GM18867 (cell line): ENCODE results near the gene SRGAP1.
"Not testable (repeated sequence)": the region's sequence is repeated elsewhere in the genome, so short reads cannot be mapped to it uniquely, and the experiment has no call there.

Source experiments
- ATAC-seq: cut with Tn5 transposase; IDR thresholded peaks from one replicate; pipeline ENCODE4 v1.9.1; 2021; ENCODE audit warnings: mild to moderate bottlenecking, moderate library complexity; ENCODE audit not compliant: unreplicated experiment

The SRGAP1 gene

DNA sequence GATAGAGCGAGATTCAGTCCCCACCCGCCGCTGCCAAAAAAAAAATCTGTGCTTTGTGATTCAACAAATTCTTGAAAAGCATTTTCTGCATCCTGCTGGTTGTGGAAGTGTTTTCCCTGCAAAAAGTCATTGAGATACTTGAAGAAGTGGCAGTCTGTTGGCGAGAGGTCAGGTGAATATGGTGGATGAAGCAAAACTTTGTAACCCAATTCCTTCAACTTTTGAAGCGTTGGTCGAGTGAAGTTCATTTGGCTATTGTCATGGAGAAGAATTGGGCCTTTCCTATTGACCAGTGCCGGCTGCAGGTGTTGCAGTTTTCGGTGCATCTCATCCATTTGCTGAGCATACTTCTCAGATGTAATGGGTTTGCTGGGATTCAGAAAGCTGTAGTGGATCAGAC lies 20.9 kb downstream of the SRGAP1 start:
- ATAC-seq = no peak

DNA sequence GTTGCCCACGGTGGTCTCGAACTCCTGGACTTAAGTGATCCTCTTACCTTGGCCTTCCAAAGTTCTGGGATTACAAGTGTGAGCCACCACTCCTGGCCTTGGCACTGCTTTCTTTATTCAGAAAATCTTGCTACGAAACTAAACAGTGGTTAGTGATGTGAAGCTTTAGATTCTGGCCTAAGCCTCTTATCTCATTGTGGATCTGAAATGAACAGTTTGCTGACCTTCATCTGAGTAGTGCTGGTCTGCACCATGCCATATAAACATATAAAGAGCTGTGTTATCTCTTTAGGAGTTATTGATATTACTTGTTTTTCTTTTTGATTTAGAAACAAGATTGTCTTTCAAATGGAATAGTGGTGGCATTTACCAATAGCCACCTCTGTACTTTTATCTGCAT lies 22.6 kb downstream of the SRGAP1 start:
- ATAC-seq = no peak

DNA sequence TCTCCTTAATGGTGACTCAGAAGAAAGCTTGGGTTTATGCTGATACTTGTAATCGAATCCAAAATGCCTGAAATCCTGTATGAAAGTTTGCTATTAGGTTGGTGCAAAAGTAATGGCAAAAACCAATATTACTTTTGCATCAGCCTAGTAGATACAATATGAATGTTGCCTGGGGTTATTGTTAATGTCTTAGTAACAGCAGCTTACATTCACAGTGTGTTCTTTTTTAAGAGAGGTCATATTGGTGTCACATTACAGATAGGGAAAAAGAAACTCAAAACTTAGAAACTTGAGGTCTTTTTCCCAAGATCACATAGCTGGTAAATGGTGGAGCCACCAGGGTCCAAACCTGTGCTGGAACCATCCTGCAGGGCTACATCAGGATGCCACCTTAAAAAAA lies 25.2 kb downstream of the SRGAP1 start:
- no peak for ATAC-seq

DNA sequence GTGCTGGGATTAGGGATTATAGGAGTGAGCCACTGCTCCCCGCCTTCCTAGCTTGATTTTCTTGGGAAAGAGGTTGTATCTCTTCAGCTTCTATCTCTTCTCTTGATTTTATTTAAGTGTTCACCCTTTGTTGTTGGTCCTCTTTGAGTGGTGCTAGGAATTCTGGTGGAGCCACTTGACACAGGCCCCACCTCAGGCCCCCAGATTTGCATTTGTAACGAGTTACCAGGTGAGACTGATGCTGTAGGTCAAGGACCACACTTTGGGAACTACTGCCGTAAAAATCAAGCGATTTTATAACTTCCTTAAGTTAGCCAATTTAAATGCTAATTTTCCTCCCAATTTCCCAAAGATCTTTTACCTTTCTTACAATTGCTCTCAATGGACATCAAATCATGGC lies 26.3 kb downstream of the SRGAP1 start:
- no peak for ATAC-seq

DNA sequence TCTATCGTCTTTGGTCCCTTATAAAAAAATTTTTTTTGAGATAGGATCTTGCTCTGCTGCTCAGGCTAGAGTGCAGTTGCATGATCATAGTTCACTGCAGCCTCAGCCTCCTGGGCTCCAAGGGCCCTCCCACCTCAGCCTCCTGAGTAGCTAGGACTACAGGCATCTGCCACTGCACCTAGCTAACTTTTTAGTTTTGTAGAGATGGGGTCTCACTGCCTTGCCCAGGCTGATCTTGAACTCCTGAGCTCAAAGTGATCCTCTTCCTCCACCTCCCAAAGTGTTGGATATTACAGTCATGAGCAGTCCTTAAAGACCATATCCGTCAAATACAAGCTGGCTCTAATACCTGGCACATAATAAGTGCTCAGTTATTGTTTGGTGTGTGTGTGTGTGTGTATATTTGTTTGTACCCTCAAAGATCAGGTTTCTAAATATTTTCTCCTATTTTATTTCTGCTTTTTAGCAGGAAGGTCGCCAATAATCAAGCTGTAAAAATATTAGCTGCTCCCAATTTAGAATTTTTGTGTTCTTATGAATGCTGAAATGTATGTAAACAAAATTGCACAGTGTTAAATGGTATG lies 30.5 kb downstream of the SRGAP1 start:
- no peak for ATAC-seq

DNA sequence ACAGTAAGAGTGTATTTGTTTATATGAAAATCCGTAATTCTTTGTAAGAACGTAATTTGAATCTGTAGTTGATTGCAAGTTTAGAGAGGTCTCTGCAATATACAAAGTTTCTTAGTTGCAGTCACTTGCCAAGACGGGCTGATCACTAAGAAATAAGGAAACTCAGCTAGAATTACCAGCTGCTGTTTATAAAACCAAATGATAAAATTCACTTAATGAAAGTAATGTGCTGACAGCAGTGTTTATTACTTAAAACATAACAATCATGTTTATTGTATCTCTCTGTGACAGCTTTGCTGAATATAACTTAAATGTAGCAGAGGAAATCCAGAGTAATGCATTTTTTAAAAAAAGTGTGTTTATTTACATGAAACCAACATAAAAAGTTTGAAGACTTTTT lies 31.2 kb downstream of the SRGAP1 start:
- no peak for ATAC-seq

DNA sequence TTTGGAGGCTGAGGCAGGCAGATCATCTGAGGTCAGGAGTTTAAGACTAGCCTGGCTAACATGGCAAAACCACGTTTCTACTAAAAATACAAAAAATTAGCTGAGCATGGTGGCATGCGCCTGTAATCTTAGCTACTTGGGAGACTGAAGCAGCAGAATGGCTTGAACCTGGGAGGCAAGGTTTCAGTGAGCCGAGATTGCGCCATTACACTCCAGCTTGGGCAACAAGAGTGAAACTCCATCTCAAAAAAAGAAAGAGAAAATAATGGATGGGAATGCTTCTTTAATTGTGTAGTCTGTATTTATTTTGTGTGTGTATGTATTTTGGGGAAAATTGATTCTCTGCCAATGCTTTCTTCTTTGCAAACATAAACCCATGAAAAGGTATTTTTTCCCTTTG lies 32.5 kb downstream of the SRGAP1 start:
- no peak for ATAC-seq

DNA sequence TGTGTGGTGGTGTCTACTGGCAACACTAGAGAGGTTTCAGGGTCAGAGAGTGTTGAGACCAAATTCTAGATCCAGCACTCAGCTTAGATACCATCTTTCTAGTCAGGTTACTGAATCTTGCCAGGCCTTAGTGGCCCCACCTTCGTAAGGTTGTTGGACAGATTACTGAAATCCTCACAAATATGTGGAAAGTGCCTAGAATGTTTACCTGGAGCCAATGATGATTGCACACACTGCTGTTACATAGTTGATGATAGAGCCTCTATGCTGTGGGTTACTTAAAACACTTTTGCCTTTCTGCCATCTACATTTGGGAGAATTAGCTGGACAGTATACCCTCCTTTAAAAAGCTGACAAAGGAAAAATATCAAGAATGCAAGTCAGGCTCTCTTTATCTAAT lies 33.2 kb downstream of the SRGAP1 start:
- no peak for ATAC-seq

DNA sequence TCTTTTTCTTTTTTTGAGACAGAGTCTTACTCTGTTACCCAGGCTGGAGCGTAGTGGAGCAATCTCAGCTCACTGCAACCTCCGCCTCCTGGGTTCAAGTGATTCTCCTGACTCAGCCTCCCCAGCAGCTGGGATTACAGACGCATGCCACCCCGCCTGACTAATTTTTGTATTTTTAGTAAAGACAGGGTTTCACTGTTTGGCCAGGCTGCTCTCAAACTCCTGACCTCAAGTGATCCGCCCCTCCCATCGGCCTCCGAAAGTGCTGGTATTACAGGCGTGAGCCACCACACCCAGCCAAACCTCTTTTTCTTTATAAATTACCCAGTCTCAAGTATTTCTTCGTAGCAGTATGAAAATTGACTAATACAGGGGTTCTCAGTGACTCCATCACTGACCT lies 35.7 kb downstream of the SRGAP1 start:
- ATAC-seq = not testable (repeated sequence)

DNA sequence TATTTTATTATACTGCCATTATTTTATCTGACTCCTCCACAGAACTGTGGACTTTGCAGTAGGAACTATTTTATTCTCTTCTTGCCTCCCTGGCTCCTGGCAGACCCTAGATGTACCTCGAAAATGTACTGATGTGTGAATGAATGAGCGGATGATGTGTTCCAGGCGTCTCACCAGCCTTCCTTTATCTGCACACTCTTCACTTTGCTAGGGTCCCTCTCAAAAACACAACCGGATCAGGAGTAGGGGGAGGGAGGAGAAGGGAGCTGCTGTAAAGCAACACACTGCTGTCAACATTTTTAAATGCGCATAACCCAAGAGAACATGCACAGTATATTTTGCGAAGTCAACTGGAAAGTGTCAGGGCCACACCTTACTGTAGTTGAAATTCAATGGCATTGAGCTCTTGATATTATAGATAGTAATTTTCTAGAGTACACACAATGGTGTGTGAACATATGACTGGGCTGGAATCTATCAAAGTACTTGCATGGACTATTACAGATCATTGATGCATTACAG lies 36.3 kb downstream of the SRGAP1 start:
- ATAC-seq = no peak

DNA sequence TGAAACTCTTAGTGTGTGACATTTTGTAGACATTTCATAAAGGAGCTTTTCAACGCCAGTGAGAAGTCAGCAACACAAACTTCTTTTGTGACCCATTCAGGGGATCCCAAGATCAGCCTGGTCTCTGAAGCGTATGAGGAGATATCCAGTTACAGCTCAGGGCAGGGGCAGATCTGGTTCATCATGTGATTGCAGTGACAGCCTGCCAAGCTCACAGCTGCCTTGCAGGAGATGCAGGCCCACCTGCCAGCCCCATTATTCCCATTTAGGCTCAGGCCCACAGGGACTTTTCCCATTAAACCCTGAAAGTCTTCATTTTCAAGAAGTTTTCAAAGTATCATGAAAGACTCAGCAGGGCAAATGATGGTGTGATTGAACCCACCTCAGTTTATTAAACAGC lies 38.3 kb downstream of the SRGAP1 start:
- ATAC-seq = no peak

DNA sequence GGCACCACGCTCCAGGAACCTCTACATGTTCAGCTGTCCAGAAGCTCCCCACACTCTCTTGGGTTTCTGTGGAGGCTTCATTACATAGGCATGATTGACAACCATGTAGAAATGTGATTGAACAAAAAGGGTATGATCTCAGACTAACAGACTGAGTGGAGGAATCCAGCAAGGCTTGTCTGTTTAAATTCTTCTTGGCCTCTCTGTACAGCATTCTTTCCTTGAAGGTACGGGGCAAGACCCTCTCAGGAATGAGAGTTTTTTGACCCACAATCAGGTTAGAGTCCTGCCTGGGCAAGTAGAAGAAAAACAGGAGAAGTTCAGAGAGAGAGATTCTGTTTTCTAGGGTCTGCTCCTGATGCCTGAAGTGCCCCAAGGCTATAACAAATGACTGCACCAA lies 40.9 kb downstream of the SRGAP1 start:
- no peak for ATAC-seq

DNA sequence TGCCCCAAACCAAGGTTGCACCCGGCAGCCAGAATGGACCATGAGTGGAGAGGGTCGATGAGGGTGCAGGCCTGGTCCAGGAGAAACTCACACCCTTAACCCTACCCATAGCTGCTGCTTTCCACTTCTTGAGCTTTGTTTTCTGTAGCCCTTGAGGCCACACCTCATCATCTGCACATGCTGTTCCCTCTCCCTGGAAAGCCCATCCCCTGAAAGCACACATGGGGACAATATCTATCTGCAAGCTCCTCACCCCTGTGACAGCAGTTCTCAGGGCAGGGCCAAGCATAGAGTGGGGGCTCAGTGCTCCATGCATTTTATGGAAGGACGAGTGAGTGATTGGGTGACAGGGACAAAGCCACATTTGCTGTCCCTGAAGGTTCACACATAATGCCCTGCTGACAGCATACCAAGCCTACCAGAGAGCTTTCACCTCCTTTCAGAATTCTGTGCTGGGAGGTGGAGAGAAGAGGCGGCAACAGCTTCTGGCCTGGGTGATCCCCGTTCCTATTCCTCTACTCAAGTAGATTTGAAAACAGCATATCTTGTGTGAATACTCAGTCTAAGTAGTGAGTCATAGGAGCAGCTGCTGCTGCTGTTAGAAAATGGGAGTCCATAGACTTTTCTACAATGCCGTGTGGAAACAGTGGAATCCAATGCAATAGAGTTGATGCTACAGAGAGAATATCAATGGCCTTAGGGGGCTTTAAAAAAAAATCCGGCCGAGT lies 44.6 kb downstream of the SRGAP1 start:
- ATAC-seq = no peak

DNA sequence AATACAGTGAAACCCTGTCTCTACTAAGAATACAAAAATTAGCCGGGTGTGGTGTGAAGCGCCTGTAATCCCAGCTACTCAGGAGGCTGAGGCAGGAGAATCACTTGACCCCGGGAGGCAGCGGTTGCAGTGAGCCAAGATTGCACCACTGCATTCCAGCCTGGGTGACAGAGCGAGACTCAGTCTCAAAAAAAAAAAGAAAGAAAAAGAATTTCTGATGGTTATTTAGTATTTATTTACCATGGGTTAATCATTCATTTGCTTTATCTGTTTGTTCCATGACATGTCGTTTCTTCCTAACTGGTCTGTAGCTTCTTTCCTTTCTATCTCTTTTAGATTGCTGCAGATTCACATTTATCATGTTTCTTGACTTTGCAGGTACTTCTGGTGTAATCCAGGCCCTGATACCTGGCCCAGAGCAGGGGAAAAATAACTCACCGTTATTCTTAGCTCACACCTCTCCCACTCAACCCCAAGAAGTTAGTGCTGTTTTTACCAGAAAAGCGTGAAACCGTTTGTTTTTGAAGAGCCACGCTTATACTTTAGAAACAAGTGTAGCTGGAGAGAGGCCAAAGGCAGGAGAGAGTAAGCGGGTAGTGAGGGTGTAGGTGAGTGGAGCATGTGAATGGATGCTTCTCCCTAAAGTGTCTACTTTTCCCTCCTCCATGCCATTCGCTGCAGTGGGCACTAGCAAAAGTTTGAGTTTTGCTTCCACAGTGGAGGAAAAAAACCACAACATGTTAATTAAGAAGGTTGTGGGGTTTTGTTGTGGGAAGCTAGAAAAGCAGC lies 45.4 kb downstream of the SRGAP1 start:
- no peak for ATAC-seq

DNA sequence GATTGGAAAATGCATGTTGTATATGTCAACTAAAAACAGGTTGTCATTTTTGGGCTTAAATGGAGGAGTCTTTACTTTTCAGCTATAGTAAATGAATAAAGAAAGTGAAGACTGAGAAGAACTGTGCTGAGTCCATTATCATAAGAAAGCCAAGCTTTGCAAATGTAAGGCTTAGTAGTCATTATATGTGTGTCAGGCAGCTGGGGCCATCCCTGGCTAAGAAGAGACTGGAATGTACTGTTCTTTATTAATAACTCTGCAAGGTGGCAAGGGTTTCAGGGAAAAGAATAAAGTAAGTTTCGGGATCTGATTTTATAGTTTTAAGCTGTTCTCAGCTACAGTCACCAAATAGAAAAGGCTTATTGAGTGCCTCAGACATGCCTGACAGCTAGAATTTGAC lies 48.7 kb downstream of the SRGAP1 start:
- no peak for ATAC-seq

DNA sequence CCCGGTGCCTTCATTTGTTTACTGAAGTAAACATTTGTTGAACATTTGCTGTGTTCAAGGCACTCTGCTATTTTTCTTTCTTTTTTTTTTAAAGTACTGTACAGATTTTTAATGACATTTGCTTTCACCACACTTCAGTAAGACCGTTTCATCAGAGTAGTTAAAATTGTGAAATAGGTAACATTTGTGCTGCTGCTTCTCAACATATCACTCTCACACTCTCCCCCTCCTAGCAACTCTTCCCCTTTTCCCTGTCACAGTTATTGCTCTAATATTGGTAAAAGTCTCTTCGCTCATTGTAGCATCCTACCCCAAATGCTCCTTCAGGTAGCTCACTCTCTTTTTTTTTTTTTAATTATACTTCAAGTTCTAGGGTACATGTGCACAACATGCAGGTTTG lies 49.6 kb downstream of the SRGAP1 start:
- ATAC-seq = no peak

DNA sequence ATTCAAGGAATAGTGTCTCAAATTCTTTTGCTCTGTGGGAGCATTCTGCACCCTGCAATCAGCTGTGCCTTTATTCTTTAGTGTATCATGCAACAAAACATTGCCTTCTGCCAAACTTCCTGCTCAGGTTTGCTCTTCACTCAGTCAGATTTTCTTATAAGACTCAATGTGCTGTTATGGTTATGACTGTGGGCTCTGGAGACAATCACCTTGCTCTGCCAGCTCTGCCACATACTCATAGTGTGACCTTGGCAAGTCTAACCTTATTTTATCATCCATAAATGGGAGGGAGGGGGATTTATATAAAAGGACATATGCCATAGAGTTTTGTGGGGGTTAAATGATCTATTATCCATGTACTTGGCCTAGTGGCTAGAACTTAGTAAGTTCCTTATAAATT lies 51.3 kb downstream of the SRGAP1 start:
- no peak for ATAC-seq

DNA sequence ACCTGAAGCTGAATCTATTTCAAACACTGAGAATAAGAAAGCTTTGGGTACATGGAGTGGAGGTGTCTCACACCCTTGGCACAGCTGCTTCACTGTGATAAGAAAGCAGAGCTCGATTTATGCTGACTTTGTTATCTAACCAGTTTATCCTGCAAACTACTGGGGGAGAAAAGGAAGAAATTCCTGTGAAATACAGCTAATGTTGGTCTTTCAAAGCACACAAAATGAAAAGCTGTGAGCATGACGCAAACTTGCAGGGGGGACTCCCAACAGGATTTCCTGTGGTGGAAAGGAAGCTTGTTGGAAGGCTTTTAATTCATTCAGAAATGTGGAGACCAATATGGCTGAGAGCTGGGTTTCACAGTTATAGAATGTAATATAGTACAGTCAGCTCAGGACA lies 53.4 kb downstream of the SRGAP1 start:
- no peak for ATAC-seq

DNA sequence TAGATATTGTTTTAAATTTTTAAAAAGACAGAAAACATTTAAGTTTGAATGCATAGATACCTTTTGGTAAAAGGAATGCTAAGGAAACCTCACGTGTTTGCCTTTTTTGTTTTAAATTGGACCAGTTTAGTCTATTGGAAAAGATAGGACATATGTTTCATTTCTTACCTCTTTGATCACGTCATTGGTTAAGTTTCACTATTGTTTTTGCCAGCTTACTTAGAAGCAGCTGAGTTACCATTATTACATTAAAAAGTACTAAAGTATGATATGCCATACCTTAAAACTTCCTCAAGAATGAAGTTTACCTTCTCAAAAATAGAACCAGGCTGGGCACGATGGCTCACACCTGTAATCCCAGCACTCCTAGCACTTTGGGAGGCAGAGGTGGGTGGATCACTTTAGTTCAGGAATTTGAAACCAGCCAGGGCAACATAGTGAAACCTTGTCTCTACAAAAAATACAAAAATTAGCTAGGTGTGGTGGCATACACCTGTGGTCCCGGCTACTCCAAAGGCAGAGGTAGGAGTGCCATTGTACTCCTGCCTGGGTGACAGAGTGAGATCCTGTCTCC lies 54.4 kb downstream of the SRGAP1 start:
- ATAC-seq = peak; percentile 43

DNA sequence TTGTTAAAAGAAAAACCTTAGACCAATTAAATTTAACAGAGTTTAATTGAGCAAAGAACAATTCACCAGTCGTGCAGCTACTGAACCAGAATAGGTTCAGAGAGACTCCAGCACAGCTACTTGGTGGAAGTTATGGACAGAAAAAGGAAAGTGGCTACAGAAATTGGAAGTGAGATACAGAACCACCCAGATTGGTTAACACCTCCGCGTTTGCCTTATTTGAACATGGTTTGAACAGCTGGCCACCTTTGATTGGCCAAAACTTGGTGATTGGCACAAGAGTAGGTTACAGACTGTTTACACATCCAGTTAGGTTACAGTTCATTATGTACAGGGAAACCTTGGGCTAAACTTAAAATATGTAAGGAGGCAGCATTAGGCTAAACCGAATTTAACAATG lies 54.9 kb downstream of the SRGAP1 start:
- peak; percentile 84 for ATAC-seq

DNA sequence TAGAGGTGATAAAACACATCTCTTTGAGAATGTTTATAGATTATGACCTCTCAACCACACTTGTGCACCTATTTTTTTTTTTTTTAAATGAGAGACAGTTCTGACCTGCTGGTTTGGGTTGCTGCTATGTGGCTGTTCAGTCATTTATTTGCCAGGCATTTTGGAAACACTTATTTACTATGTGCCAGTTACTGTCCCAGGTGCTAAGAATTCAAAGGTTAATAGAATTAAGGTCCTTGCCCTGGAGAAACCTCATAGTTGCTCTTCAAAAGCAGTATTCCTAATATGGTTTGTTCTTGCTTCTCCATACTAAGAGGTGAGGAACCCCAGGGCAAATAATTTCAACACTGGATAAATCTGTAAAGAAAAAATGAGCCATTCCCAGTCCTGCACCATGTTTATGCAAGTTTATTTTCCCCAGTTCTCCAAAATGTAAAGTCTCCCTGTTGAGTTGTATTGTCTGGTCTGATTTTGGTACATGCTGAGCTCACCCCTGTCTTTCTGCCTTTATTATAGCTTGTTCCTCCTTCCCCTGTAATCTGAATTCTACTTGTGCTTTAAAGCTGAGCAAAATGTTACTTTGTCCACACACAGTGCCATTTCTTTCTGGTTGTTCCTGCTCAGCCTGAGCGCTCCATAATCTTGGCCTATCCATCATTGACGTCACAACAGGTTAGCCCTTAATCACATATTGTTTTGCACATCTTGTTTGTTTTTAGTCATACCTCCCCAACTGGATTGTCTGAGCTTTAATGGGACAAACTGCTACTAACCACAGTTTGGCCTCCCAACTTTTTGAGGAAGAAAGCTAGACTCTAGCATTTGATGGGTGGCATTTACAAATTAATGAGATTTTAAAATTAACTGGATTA lies 56.7 kb downstream of the SRGAP1 start:
- no peak for ATAC-seq
